ENCODE results near the gene MCF2L.

Gene MCF2L

DNA sequence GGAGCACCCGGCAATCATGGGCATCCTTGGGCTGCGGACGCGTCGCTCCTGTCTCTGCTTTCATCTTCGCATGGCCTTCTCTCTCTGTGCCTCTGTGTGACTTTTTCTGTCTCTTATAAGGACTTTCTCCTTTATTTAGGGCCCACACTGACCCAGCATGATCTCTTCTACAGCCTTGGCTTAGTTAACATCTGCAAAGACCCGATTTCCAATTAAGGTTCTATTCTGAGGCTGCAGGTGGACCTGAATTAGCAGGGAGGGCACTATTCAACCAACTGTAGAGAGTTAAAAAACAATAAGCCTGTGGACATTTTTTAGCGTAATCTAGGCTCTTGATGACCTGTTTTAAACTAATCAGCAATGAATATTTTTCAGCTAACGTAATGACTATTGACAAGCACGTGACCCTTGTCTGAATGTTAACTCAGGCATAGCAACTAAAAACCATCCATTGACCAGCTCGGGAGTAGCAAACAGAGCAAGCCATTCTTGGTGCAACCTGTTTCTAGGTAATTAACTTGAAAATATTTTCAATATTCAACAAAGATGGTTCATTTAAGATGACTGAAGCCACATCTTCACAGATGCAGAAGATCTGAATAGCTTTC, 168.8 kb downstream of the MCF2L start:
- DNase-seq = no peak

DNA sequence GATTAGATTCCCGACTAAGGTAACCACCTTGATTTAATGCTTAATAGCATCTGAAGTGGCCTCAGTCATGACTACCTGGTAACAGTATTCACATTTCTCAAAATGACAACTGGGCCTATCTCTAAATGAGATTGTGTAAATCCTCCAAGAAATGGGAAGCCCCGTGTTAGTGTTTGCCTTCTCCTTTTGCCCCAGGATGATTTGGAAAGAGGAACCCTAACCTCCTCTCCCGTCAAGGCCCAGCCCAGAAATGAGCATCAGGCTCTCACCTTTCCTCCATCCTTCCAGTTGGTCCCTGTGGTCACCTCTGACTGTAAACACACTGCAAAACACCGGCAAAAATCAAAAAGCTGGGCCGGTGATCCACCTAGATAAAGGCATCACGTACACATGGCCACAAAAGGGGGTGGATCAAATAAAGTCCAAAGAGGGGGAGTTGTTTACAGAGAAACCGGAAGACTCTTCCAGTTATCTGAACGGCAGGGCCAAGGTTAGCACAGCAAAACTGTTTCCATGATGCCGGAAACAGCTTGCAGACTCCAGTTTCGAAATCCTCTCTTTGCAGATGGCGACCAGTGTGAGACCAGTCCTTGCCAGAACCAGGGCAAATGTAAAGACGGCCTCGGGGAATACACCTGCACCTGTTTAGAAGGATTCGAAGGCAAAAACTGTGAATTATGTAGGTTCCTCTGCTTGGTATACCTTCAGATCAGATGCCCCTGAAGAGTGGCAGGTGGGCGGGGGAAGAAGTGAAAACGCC, 170.0 kb downstream of the MCF2L start:
- DNase-seq = no peak

DNA sequence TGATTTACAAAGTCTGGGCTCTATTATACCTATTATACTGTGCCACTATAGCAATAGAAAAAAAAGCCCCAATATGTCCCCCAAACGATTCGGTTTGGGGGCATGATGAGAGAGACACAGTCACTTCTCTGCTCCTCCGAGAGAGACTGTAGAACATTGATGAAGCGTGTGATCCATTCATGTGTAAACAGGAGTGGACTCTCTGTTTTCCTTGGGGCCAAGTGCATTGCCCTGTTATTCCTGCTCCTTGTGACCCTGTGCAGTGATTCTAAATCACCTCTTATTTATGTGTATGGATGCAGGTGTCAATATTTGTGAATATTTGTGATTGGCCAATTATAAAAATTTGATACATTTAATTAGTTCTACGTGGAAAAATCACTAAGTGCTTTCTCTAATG, 170.6 kb downstream of the MCF2L start:
- no peak for DNase-seq

DNA sequence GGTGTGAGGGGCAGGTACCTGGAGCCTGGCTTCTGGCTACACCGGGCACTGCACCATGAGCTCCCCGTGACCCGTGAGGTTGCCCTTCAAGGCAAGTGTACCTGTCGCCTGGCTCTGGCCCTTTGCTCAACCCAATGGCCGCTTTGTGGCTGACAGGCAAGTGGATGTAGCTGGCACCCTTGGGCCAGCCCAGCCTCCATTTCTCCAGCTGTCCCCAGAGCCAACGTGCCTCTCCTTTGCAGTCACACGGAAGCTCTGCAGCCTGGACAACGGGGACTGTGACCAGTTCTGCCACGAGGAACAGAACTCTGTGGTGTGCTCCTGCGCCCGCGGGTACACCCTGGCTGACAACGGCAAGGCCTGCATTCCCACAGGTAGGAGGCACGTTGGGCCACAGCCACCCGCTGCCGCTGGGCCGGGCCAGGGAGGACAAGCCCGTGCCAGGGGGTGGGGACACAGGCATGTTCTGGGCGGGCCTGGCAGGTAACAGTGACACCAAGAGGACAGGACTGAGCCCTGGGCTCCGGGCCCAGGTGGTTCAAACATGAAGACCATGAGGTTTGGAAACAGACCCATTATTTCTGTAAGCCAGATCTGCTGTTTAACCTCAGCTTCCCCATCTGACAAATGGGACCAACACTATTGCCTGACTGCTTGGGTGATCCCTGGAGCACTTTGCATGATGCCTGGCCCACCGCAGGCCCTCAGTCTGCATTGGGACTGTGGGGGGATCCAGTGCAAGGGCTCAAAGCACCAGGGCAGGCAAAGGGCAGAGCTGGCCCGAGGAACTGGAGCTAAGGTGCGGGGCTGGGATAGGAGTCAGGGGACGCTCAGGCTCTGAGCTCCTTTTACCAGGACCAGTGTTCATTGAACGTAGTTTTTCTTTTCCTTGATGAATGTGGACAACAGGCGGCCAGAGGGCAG, 171.9 kb downstream of the MCF2L start:
- DNase-seq = no peak

DNA sequence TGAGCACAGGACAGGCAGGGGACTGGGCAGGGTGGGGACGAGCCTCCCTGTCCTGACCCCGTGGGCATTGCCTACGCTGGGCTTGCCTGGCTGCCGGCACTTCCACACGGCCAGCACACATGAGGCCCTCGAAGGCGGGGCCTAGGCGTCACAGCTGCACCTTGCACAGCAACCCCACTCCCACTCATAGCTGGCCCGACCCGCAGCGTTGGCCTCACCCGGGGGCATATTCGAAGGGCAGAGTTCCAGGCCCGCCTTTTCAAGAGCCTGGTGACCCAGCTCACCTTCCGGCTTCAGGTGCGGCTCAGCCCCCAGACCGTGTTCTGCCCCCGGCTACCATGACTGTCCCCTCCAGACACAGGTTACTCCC, 172.6 kb downstream of the MCF2L start:
- no peak for DNase-seq

GRCh38 chr13:113142876-113143275, 173.9 kb downstream of the MCF2L start:
- no peak for DNase-seq

GRCh38 chr13:113143466-113144254, 174.6 kb downstream of the MCF2L start:
- no peak for DNase-seq

DNA sequence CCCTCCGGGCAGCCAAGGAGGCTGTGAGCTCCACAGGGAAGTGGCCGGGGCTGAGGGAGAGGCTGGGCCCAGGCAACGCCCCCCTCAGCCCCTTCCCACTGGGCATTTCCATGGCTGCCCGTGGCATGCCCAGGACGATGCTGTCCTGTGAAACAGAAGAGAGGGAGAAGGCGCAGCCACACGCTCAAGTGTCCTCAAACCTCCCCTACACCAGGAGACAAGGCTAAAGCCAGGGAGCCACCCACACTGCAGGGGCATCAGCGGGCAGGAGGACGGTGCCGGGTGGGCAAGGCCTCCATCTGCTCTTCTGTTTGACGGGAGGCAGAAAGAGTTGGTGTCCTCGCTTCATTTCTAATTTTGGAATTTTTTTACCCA, 175.2 kb downstream of the MCF2L start:
- DNase-seq = no peak

- DNase-seq = no peak
These were observed 176.5 kb downstream of the MCF2L start for GRCh38 chr13:113145496-113145895.

DNA sequence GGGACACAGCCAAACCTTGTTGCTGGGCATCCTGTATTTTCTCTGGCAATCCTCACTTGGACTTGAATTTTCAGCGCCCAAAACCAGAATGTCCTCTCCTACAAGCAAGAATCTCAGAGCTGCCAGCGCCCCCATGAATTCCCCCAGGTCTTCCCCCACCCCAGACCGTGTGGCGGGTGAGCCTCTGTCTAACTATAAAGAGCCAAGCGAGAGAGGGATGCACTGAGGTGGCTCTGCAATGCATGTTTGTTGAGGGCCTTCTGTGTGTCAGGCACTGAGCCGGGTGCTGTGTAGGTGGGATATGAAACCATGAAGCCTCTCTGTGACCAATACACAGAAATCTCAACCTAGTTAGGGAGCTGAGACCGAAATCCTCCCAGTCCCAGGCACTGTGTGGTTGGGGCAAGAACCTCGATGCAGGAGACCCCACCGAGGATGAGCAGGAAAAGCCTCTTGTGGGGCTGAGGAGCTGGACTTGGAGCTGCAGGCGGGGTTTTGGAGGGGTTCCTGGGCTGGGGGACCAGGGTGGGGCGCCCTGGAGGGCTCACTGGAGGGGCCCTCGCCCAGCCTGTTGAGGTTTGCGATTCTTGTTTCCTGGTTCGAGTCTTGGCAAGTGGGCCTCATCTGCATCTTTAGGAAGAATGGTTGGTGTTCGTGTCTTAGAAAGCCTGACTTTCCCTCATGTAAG, 177.0 kb downstream of the MCF2L start:
- DNase-seq = no peak

DNA sequence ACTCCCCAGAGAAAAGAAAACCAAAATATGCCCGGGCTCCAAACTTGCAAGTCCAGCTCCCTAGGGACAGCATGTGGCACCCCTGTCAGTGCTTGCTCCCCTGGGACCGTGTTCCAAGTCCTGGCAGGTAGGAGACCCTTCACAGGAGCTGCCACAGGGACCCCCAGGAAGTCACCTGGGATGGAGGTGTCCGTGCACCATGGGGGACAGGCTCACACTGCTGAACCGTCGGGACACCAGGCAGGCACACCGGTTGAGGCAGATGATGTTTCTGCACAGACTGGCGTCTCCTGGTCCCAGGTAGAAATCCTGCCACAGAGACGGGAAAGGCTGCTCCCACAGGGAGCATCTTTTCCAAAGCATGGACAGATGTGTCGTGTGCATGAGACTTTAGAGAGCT, 177.7 kb downstream of the MCF2L start:
- DNase-seq = no peak

DNA sequence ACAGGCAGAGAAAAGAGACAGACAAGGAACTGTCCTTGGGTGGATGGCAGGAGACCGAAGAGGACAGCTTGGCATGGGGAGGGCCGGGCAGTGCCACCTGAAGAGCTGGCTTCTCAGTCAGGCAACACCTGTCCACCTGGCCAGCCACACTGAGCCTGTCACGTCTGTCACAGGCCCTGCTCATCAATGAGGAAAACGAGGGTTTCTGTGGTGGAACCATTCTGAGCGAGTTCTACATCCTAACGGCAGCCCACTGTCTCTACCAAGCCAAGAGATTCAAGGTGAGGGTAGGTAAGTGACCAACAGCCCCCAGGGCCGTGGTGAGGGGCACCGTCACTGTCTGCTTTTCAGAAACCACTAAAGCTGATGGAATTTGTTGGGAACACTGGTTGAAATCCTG, 178.2 kb downstream of the MCF2L start:
- no peak for DNase-seq

DNA sequence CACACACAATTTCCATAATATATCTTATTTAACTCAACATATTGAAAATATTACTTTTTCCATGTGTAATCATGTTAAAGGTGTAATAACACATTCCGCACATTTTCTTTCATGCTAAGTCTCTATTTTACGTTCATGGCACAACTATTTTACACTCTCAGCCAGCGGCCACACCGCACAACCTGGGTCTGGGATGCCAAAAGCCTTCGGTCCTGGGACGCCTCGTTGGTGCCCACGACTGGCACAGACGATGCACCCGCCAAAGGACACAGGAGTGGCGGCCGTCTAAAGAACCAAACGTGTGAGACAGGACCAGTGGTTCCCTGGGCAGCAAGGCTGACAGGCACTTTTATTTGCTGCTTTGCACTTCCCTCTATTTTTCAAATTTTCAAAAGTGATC, 179.4 kb downstream of the MCF2L start:
- DNase-seq = no peak

DNA sequence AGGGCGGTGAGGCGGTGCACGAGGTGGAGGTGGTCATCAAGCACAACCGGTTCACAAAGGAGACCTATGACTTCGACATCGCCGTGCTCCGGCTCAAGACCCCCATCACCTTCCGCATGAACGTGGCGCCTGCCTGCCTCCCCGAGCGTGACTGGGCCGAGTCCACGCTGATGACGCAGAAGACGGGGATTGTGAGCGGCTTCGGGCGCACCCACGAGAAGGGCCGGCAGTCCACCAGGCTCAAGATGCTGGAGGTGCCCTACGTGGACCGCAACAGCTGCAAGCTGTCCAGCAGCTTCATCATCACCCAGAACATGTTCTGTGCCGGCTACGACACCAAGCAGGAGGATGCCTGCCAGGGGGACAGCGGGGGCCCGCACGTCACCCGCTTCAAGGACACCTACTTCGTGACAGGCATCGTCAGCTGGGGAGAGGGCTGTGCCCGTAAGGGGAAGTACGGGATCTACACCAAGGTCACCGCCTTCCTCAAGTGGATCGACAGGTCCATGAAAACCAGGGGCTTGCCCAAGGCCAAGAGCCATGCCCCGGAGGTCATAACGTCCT, 180.0 kb downstream of the MCF2L start:
- DNase-seq = no peak
